HepG2 (cell line): ENCODE measurements around the gene LITAFD. TPM values are rescaled to one million over a fixed set of nuclear protein-coding genes. Genes with fewer than 3 reads are reported as not detected.
A peak's percentile ranks its signal among the peaks of the same experiment; 100 is the strongest.

Source experiments
- CHD4 ChIP-seq: fragments of 200-600 bp; sonication (generic); IDR thresholded peaks from 2 replicates; pipeline ENCODE4 v1.7.0; 2017; ENCODE audit warnings: mild to moderate bottlenecking, low read length, borderline replicate concordance
- FOXO1 ChIP-seq: sonication (generic); formaldehyde crosslinking; IDR thresholded peaks from 2 replicates; pipeline ENCODE4 v1.4.0; 2020; ENCODE audit warnings: missing genetic modification reagents
- GABPA ChIP-seq, 2 experiments: IDR thresholded peaks; 2 replicates each; pipeline ENCODE4 v1.6.1; 2011 to 2016; ENCODE audit warnings: low read depth in 2 of 2, low read length in 1 of 2, missing biosample characterization in 1 of 2, missing genetic modification characterization in 1 of 2
- GATAD2A ChIP-seq: IDR thresholded peaks from 2 replicates; pipeline ENCODE4 v1.6.1; 2016
- HDAC6 ChIP-seq: fragments of 200-600 bp; sonication (generic); IDR thresholded peaks from 2 replicates; pipeline ENCODE4 v1.7.0; 2017; ENCODE audit warnings: mild to moderate bottlenecking, antibody characterized with exemption, low read length, low read depth
- JUN ChIP-seq: sonication (generic); formaldehyde crosslinking; IDR thresholded peaks from 2 replicates; pipeline ENCODE4 v1.4.0; 2020; ENCODE audit warnings: mild to moderate bottlenecking, missing genetic modification reagents
- NFIB ChIP-seq: sonication (generic); formaldehyde crosslinking; IDR thresholded peaks from 2 replicates; pipeline ENCODE4 v1.9.0; 2021; ENCODE audit warnings: missing genetic modification reagents, mild to moderate bottlenecking, borderline replicate concordance
- TAF15 ChIP-seq: fragments of 200-400 bp; formaldehyde crosslinking; IDR thresholded peaks from one replicate; pipeline ENCODE4 v1.6.1; 2018; ENCODE audit warnings: mild to moderate bottlenecking, low read depth, low read length; ENCODE audit not compliant: poor library complexity, severe bottlenecking
- TCF12 ChIP-seq, 2 experiments: fragments of 450-650 bp in 1 of 2; sonication (generic) in 1 of 2; formaldehyde crosslinking in 1 of 2; IDR thresholded peaks; 2 replicates each; pipeline versions ENCODE4 v1.6.1 to v1.8.0; 2017 to 2022; ENCODE audit warnings: antibody characterized with exemption in 1 of 2, mild to moderate bottlenecking in 1 of 2, missing genetic modification reagents in 1 of 2, moderate library complexity in 1 of 2
- U2AF1 ChIP-seq: fragments of 200-400 bp; formaldehyde crosslinking; optimal IDR thresholded peaks from 2 replicates; pipeline ENCODE3; 2017; ENCODE audit warnings: mild to moderate bottlenecking, low read depth, low read length
- ZBTB20 ChIP-seq: sonication (generic); formaldehyde crosslinking; IDR thresholded peaks from 2 replicates; pipeline ENCODE4 v1.8.1; 2023; ENCODE audit warnings: missing genetic modification reagents, low read depth, mild to moderate bottlenecking, borderline replicate concordance
- ZNF260 ChIP-seq: sonication (generic); formaldehyde crosslinking; IDR thresholded peaks from 2 replicates; pipeline ENCODE4 v1.4.0; 2020; ENCODE audit warnings: missing genetic modification reagents, low read depth, mild to moderate bottlenecking, borderline replicate concordance
- polyA plus RNA-seq, 8 experiments: library from polyadenylated mRNA; depleted of rRNA in 3 of 8; stranded (reverse) in 7 of 8; unstranded in 1 of 8; fragments of >200 nt; fragmentation: Illumina TruSeq in 4 of 8; extraction: Trizol in 4 of 8; gene quantifications; 2 replicates each; pipeline versions ENCODE4 v1.2.1 to v1.2.3, GENCODE V29; 2011 to 2016; ENCODE audit warnings: low read depth in 4 of 8, missing spikeins in 1 of 8, mixed read lengths in 1 of 8; ENCODE audit not compliant: insufficient read depth in 1 of 8
- total RNA-seq, 5 experiments: library from RNA; depleted of rRNA; stranded (reverse); fragments of >200 nt; fragmentation: Illumina TruSeq; extraction: Trizol; gene quantifications; 2 replicates each; pipeline ENCODE4 v1.2.3, GENCODE V29; 2016; ENCODE audit warnings: low read depth in 1 of 5
- TF ChIP-seq, protein P1 (sequence below): sonication (generic); formaldehyde crosslinking; IDR thresholded peaks from 2 replicates; pipeline ENCODE4 v1.4.0; 2020; ENCODE audit warnings: missing genetic modification reagents, borderline replicate concordance
- TF ChIP-seq, protein P2 (sequence below): sonication (generic); formaldehyde crosslinking; IDR thresholded peaks from 2 replicates; pipeline ENCODE4 v1.4.0; 2020; ENCODE audit warnings: missing genetic modification reagents
- TF ChIP-seq, protein P3 (sequence below): sonication (generic); formaldehyde crosslinking; IDR thresholded peaks from 2 replicates; pipeline ENCODE4 v1.8.0; 2022; ENCODE audit warnings: mild to moderate bottlenecking, missing genetic modification reagents, moderate library complexity
- TF ChIP-seq, protein P4 (sequence below): sonication (generic); formaldehyde crosslinking; IDR thresholded peaks from 2 replicates; pipeline ENCODE4 v1.4.0; 2020; ENCODE audit warnings: low read depth, mild to moderate bottlenecking, missing genetic modification reagents
- TF ChIP-seq, protein P5 (sequence below): sonication (generic); formaldehyde crosslinking; IDR thresholded peaks from 2 replicates; pipeline ENCODE4 v1.5.0; 2020; ENCODE audit warnings: mild to moderate bottlenecking, missing genetic modification reagents

LITAFD gene
- total and polyA plus RNA-seq, 2 of the 13 experiments (the other 11 are each of a cell fraction or from before 2014, with no cell fraction given) = not detected

DNA sequence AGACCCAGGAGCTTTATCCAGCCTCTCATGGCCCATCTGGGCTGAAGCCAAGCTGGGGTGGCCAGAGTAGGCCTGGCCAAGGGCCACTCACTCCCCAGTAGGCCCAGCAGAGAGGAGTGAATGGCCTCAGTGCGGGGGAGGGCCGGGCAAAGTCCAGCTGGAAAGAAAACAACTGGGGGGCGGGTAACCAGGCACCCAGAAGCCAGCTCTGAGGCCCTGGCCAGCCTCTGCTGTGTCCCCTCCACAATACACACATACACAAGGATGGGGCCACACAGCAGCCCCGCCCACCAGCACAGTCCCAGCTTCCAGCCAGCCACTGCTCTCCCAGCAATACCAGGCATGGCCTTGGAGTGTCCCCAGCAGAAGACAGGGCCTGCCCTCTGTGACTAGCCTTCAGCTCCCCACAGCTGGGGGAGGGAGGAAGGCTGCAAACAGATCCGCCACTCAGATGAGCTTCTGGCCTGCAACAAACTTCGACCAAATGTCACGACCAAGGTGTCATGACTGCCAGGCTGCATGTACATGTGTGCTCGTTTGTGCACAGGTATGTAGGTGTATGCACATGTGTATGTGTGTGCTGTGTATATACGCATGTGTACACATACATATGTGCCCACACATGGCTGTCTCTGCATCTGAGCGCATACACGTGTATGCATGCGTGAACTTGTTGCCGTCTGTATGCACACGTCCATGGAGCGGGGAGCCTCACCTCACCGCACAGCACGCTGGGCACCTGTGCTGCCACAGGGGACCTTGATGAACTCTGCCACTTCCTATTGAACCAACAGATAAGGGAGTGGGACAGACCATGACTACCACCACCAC is 18.3 kb upstream of the LITAFD start (continued):
- TF ChIP-seq NFIB (CRISPR knock-in tag) (no peak), ZBTB20 (CRISPR knock-in tag) (peak; percentile 93), ZNF260 (CRISPR knock-in tag) (no peak; the same call in 1 of the 2 replicates), GABPA (IDR thresholded peaks at IDR 0.05; ENCODE audit: low read depth, low read length) (no peak), GABPA (CRISPR knock-in tag; IDR thresholded peaks at IDR 0.05; ENCODE audit: low read depth) (no peak), FOXO1 (CRISPR knock-in tag) (peak; percentile 99), HDAC6 (no peak), TCF12 (IDR thresholded peaks at IDR 0.05) (no peak), TCF12 (CRISPR knock-in tag; IDR thresholded peaks at IDR 0.05) (peak; percentile 84; the same call in 1 of the 2 replicates), TAF15 (peak; percentile 89), CHD4 (no peak; the same call in 1 of the 2 replicates), JUN (CRISPR knock-in tag) (peak; percentile 93), GATAD2A (CRISPR knock-in tag) (peak; percentile 97), U2AF1 (peak; percentile 92)
- TF ChIP-seq, protein P1, sequence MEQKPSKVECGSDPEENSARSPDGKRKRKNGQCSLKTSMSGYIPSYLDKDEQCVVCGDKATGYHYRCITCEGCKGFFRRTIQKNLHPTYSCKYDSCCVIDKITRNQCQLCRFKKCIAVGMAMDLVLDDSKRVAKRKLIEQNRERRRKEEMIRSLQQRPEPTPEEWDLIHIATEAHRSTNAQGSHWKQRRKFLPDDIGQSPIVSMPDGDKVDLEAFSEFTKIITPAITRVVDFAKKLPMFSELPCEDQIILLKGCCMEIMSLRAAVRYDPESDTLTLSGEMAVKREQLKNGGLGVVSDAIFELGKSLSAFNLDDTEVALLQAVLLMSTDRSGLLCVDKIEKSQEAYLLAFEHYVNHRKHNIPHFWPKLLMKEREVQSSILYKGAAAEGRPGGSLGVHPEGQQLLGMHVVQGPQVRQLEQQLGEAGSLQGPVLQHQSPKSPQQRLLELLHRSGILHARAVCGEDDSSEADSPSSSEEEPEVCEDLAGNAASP (CRISPR knock-in tag) = peak; percentile 93
- TF ChIP-seq, protein P2, sequence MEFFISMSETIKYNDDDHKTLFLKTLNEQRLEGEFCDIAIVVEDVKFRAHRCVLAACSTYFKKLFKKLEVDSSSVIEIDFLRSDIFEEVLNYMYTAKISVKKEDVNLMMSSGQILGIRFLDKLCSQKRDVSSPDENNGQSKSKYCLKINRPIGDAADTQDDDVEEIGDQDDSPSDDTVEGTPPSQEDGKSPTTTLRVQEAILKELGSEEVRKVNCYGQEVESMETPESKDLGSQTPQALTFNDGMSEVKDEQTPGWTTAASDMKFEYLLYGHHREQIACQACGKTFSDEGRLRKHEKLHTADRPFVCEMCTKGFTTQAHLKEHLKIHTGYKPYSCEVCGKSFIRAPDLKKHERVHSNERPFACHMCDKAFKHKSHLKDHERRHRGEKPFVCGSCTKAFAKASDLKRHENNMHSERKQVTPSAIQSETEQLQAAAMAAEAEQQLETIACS (CRISPR knock-in tag) = no peak; the same call in 1 of the 2 replicates
- TF ChIP-seq, protein P3, sequence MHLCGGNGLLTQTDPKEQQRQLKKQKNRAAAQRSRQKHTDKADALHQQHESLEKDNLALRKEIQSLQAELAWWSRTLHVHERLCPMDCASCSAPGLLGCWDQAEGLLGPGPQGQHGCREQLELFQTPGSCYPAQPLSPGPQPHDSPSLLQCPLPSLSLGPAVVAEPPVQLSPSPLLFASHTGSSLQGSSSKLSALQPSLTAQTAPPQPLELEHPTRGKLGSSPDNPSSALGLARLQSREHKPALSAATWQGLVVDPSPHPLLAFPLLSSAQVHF (CRISPR knock-in tag) = peak; percentile 96
- TF ChIP-seq, protein P4, sequence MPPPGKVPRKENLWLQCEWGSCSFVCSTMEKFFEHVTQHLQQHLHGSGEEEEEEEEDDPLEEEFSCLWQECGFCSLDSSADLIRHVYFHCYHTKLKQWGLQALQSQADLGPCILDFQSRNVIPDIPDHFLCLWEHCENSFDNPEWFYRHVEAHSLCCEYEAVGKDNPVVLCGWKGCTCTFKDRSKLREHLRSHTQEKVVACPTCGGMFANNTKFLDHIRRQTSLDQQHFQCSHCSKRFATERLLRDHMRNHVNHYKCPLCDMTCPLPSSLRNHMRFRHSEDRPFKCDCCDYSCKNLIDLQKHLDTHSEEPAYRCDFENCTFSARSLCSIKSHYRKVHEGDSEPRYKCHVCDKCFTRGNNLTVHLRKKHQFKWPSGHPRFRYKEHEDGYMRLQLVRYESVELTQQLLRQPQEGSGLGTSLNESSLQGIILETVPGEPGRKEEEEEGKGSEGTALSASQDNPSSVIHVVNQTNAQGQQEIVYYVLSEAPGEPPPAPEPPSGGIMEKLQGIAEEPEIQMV (CRISPR knock-in tag) = peak; percentile 93
- TF ChIP-seq, protein P5, sequence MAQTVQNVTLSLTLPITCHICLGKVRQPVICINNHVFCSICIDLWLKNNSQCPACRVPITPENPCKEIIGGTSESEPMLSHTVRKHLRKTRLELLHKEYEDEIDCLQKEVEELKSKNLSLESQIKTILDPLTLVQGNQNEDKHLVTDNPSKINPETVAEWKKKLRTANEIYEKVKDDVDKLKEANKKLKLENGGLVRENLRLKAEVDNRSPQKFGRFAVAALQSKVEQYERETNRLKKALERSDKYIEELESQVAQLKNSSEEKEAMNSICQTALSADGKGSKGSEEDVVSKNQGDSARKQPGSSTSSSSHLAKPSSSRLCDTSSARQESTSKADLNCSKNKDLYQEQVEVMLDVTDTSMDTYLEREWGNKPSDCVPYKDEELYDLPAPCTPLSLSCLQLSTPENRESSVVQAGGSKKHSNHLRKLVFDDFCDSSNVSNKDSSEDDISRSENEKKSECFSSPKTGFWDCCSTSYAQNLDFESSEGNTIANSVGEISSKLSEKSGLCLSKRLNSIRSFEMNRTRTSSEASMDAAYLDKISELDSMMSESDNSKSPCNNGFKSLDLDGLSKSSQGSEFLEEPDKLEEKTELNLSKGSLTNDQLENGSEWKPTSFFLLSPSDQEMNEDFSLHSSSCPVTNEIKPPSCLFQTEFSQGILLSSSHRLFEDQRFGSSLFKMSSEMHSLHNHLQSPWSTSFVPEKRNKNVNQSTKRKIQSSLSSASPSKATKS (CRISPR knock-in tag) = 0 out of 2 replicates have a peak, but pooled peaks have one; percentile 38
